ENCODE results near the gene TBC1D5. TPM values are rescaled to one million over a fixed set of nuclear protein-coding genes. Genes with fewer than 3 reads are reported as not detected.

Gene TBC1D5
- total RNA-seq, 1 experiment from 2014 or later = 36.4 TPM

- H3K9me3 Mint-ChIP-seq (ENCODE audit: unreplicated experiment) = no peaks in the 10 kb centered on the region
- no peak overlapping the region for H3K4me3 Mint-ChIP-seq (ENCODE audit: unreplicated experiment)
- ChIA-PET CTCF (no interaction called here), POLR2A (no interaction called here)
- Histone ChIP-seq H3K4me1 (no peaks in the 10 kb centered on the region), H3K36me3 (ENCODE audit: control insufficient read depth, insufficient read depth, low read length) (no peaks in the 10 kb centered on the region), H3K4me3 (ENCODE audit: low read depth, low read length) (no peak overlapping the region), H3K27me3 (replicated peaks; ENCODE audit: control insufficient read depth, insufficient read depth, low read length) (no peaks in the 10 kb centered on the region; the same call in 1 of the 2 replicates), H3K9me3 (no peaks in the 10 kb centered on the region)
- TF ChIP-seq CTCF (IDR thresholded peaks at IDR 0.05; ENCODE audit: insufficient read depth in 1 of 2, low read depth in 1 of 2, low read length in 1 of 2, severe bottlenecking in 1 of 2, unreplicated experiment in 1 of 2) = no peak
- H3K27ac Mint-ChIP-seq (ENCODE audit: unreplicated experiment) = no peak overlapping the region
- no peak for DNase-seq
- no peaks in the 10 kb centered on the region for H3K4me1 Mint-ChIP-seq (ENCODE audit: low read depth, unreplicated experiment)
- no peaks in the 10 kb centered on the region for H3K36me3 Mint-ChIP-seq (ENCODE audit: insufficient read depth, unreplicated experiment)
- intact Hi-C loops (cut with micrococcal nuclease; ENCODE audit: unreplicated experiment) = no loop called here
- no TSS peak for BruUV-seq (replicated peaks)
- peaks cover 5% of the 10 kb centered on the region for H3K27me3 Mint-ChIP-seq (ENCODE audit: insufficient read depth, unreplicated experiment)
These were observed 606.2 kb downstream of the TBC1D5 start for GRCh38 chr3:17136136-17136721.

- no peak for TF ChIP-seq CTCF (IDR thresholded peaks at IDR 0.05; ENCODE audit: insufficient read depth in 1 of 2, low read depth in 1 of 2, low read length in 1 of 2, severe bottlenecking in 1 of 2, unreplicated experiment in 1 of 2)
- no peaks in the 10 kb centered on the region for H3K4me1 Mint-ChIP-seq (ENCODE audit: low read depth, unreplicated experiment)
- H3K27me3 Mint-ChIP-seq (ENCODE audit: insufficient read depth, unreplicated experiment) = peaks cover 4% of the 10 kb centered on the region
- H3K27ac Mint-ChIP-seq (ENCODE audit: unreplicated experiment) = no peak overlapping the region
- DNase-seq = no peak
- H3K4me3 Mint-ChIP-seq (ENCODE audit: unreplicated experiment) = no peak overlapping the region
- H3K36me3 Mint-ChIP-seq (ENCODE audit: insufficient read depth, unreplicated experiment) = no peaks in the 10 kb centered on the region
- no TSS peak for BruUV-seq (replicated peaks)
- no peaks in the 10 kb centered on the region for H3K9me3 Mint-ChIP-seq (ENCODE audit: unreplicated experiment)
- ChIA-PET POLR2A (no interaction called here), CTCF (no interaction called here)
- Histone ChIP-seq H3K27me3 (replicated peaks; ENCODE audit: control insufficient read depth, insufficient read depth, low read length) (no peaks in the 10 kb centered on the region; the same call in 1 of the 2 replicates), H3K4me1 (no peaks in the 10 kb centered on the region), H3K4me3 (ENCODE audit: low read depth, low read length) (no peak overlapping the region), H3K36me3 (ENCODE audit: control insufficient read depth, insufficient read depth, low read length) (no peaks in the 10 kb centered on the region), H3K9me3 (no peaks in the 10 kb centered on the region)
- intact Hi-C loops (cut with micrococcal nuclease; ENCODE audit: unreplicated experiment) = no loop called here
These were observed 606.7 kb downstream of the TBC1D5 start for GRCh38 chr3:17135696-17136095.

- Histone ChIP-seq H3K36me3 (ENCODE audit: control insufficient read depth, insufficient read depth, low read length) (no peaks in the 10 kb centered on the region), H3K27me3 (replicated peaks; ENCODE audit: control insufficient read depth, insufficient read depth, low read length) (no peaks in the 10 kb centered on the region; the same call in 1 of the 2 replicates), H3K4me1 (no peaks in the 10 kb centered on the region), H3K4me3 (ENCODE audit: low read depth, low read length) (no peak overlapping the region), H3K9me3 (no peaks in the 10 kb centered on the region)
- H3K27me3 Mint-ChIP-seq (ENCODE audit: insufficient read depth, unreplicated experiment) = peaks cover 3% of the 10 kb centered on the region
- no peak for DNase-seq
- H3K27ac Mint-ChIP-seq (ENCODE audit: unreplicated experiment) = no peak overlapping the region
- ChIA-PET CTCF (interaction anchor here (0.7 kb wide), 1 partner anchor 120 kb away, joined by 8 read pairs; no protein-coding TSS in a partner anchor), POLR2A (no interaction called here)
- no peaks in the 10 kb centered on the region for H3K4me1 Mint-ChIP-seq (ENCODE audit: low read depth, unreplicated experiment)
- no peak for TF ChIP-seq CTCF (IDR thresholded peaks at IDR 0.05; ENCODE audit: insufficient read depth in 1 of 2, low read depth in 1 of 2, low read length in 1 of 2, severe bottlenecking in 1 of 2, unreplicated experiment in 1 of 2)
- H3K36me3 Mint-ChIP-seq (ENCODE audit: insufficient read depth, unreplicated experiment) = no peaks in the 10 kb centered on the region
- no peak overlapping the region for H3K4me3 Mint-ChIP-seq (ENCODE audit: unreplicated experiment)
- intact Hi-C loops (cut with micrococcal nuclease; ENCODE audit: unreplicated experiment) = no loop called here
- no peaks in the 10 kb centered on the region for H3K9me3 Mint-ChIP-seq (ENCODE audit: unreplicated experiment)
- no TSS peak for BruUV-seq (replicated peaks)
These were observed 608.5 kb downstream of the TBC1D5 start for GRCh38 chr3:17133632-17134545.
